GM19372 (cell line): Measurements from ENCODE around the gene EGF.
A peak's percentile ranks its signal among the peaks of the same experiment; 100 is the strongest.
"Not testable (repeated sequence)": the region's sequence is repeated elsewhere in the genome, so short reads cannot be mapped to it uniquely, and the experiment has no call there.

Experiments
- ATAC-seq: cut with Tn5 transposase; IDR thresholded peaks from one replicate; pipeline ENCODE4 v1.9.1; 2021; ENCODE audit warnings: mild to moderate bottlenecking, low read depth, moderate library complexity; ENCODE audit not compliant: unreplicated experiment

The EGF gene

GRCh38 chr4:110022457-110022856 is 109.8 kb downstream of the EGF start:
- ATAC-seq: no peak

DNA sequence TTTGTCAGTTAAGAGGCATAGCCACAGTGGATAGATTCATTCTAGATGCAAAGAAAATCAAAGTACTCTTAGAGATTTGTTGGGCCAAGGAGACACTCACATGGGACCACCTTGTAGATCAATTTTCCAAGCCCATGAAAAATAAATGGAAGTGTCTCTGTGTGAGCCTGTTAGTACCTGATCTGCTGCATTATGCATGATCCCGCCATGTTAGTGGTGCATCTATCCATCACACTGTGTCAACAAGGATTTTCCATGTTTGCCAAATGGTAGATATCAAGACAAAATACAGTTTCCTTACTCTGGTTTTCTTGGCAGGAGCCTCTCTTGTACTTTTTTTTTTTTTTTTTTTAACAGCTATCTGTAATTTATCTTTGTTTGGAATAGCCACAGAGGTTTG is 112.4 kb downstream of the EGF start:
- no peak for ATAC-seq

GRCh38 chr4:110025718-110026117 is 113.0 kb downstream of the EGF start:
- no peak for ATAC-seq

DNA sequence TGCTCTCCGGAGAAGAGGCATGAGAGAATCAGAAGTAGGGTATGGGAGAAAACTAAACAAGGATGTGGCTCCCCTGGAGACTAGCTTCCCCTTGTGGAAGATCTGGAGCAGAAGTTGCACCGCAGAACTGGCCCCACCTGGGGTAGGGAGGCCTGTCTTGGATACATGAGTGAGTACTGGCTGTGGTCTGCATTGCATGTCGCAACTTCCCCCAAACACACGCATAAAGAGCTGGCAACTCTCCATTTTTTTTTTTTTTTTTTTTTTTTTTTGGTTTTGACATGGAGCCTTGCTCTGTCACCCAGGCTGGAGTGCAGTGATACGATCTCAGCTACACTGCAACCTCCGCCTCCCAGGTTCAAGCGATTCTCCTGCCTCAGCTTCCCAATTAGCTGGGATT is 119.9 kb downstream of the EGF start:
- no peak for ATAC-seq

DNA sequence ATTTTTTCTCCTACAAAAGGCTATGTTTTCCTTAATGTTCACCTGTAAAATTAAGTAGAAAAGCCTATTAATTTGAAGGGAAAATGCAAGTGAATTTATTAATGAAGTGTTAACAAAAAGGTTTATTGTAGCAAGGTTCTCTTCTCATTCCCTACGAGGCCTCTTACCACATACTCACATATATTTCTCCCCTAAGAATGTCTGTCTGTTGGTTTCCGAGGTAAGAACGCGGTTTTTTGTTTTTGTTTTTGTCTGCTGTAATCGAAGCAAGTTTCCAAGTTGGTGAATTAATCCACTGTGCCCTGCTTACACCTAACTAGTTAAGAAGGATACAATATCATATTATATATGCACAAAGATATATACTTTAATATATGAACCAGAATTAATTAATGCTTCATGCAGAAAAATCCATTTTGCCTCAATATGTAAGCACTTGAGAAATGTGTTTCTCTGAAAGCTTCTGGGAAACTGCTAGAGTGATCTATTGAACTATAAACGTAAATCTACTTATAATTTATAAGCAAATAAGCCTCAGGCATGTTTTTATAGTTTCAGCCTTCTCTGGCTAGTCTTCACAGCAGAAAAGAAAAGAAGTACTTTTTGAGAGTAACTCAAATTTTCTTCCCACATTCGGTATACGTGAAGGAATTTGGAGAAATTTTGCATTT is 120.8 kb downstream of the EGF start:
- peak; percentile 4 for ATAC-seq

- ATAC-seq: peak; percentile 99
Measured at GRCh38 chr4:110034026-110034393, 121.3 kb downstream of the EGF start.

DNA sequence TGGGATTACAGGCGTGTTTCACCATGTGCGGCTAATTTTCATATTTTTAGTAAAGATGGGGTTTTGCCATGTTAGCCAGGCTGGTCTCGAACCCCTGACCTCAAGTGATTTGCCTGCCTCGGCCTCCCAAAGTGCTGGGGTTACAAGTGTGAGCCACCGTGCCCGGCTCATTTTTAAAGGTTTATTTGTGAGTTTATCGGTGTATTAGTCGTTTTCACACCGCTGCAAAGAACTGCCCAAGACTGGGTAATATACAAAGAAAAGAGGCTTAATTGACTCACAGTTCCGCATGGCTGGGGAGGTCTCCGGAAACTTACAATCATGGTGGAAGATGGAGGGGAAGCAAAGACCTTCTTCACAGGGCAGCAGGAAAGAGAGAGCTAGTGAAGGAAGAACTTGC is 126.5 kb downstream of the EGF start:
- not testable (repeated sequence) for ATAC-seq

DNA sequence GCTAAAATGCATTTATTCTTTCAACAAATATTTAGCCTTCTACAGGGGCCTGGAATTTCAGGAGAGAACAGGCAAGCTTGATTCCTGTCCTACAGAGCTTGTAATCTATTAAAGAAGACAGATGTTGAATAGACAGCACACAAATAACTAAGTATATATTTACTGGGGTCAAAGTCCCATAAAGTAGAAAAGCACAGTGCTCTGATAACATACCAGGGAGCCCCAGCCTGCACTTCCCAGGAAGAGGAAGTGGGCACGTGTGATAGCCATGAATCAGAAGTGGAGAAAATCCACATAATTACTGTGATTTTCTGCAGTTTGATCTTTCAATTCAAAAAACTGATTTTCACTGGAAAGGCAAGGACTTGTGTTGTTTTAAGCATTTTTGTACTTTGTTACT is 129.1 kb downstream of the EGF start:
- no peak for ATAC-seq

DNA sequence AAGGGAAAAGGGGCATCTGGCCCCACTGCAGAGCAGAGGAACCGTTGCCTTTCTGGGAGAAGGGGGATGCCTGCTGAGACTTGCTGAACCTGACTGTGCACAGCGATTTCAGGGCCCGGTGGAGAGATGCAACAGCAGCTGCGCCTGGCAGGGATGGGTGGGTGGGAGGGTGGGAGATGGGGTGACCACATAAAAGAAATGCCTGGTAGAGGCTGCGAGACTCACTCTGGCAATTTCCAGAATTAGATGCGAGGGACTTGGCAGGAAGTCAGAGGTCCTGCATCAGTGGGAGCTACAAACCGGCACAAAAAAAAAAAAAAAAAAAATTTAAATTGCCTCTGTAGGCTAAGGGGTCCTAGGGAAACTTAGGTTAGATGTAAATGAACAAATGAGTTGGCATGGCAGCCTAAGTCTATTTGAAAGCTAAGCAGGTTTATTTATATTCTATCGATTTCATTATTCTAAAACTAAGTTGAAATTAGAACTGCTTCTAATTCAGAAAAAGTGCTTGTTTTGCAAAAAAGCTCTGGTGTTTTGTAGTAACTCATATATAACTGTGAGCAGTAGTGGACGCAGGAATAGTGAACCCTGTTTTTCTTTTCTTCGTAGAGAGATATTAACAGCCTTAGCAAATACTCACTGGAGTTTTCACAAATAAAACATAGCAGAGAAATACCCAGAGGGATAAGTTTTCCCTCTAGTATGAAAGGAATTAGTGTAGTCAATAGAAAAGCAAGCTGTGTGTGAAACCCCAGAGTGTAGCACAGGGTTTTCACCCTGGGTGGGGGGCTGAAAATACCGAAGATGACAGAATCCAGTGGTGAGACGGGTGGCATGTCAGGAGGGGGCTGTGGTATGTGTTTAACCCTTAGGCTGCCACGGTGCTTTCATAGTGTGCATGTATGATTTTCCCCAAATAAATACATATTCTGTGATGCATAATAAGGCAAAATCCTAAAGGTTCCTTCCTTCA is 130.1 kb downstream of the EGF start:
- no peak for ATAC-seq

GRCh38 chr4:110046588-110047049 is 133.9 kb downstream of the EGF start:
- ATAC-seq: no peak

- ATAC-seq: no peak
Measured at GRCh38 chr4:110049951-110050925, 137.6 kb downstream of the EGF start.

DNA sequence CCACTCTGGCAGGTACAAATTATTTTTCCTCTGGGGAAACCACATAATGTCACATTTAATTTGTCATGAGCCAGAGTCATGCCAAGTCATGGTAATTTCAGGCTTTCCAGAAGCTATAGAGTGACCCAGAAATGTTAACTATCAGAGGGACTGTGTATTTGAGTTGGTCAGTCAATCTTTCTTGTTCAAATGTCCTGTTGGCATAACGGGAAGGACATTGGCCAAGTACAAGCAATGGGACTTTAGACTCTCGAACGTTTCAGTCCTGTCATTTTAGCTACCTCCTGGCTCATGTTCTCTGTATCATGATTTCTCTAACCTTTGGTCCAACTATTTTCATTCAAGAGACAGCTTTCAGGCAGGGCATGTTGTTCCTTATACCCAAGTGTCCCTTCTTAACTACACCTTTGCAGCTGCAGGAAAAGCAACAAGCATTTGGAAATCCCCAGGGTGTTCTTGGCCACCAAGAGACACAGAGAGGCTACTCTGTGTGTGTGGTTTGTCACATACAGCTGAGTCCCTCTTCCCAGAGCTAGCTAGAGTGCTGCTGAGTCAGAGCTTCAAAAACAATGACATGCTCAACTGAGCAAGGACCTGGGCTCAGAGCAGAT is 142.6 kb downstream of the EGF start:
- ATAC-seq: peak; percentile 74

- ATAC-seq: no peak
Measured at GRCh38 chr4:110058677-110059076, 146.0 kb downstream of the EGF start.

DNA sequence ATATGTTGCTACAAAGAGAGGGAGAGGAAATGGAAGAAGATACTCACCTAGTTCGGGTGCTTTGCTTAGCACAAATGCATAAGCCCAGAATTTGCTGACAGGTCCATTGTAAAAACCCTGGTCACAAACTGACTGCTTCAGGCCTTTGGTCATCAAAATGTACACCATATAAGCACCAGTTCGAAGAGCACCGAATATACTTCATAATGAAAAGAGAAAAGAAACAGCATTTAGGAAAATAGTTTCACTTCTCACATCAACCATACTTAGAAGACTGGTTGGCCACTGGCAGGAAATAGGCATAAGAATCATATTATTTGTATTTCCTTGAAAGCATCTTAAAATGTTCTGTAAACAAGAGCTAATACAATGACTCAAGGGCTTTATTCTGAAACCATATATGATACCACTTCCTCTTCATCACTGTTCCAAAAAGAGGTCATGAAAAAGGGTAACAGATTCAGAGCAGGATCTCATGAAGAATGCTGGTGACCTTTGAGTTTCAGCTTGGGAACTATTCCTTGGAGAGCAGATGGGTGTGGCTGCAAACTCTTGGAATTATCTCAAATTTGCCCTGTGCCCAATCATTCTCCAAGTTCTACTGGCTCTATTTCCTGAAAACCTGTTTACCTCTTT is 147.0 kb downstream of the EGF start:
- ATAC-seq: peak; percentile 67

DNA sequence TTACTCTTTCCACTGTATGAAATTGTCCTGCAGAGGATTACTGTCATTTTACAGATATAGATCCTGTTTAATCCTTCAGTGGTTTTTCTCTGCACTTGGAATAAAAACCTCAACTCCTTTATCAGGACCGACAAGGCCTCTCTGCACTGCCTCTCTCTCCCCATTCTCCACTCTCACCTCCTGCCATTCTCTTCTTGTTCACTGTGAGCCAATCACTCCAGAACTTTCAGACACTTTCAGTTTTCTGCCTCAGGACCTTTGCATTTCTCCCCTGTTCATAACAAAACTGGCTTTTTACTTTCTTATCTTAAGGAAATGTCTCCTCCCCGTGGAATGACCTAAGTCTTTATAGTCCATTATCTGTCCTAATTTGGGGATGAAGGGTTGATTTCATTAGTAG is 148.4 kb downstream of the EGF start:
- ATAC-seq: no peak
